SH-SY5Y (cell line): Measurements from ENCODE around the gene NBDY.

Source experiments
- GATA2 ChIP-seq: IDR thresholded peaks from 2 replicates; pipeline ENCODE4 v1.6.1; 2011; ENCODE audit warnings: mild to moderate bottlenecking, low read depth, low read length
- GATA3 ChIP-seq: IDR thresholded peaks from 2 replicates; pipeline ENCODE4 v1.6.1; 2011; ENCODE audit warnings: low read depth, mild to moderate bottlenecking, low read length, moderate library complexity

The NBDY gene

GRCh38 chrX:56796641-56797395, 67.8 kb downstream of the NBDY start:
- no peak for TF ChIP-seq GATA2
- TF ChIP-seq GATA3, result no peak

- TF ChIP-seq GATA3 (no peak), GATA2 (no peak)
Measured at GRCh38 chrX:56797574-56798338, 68.7 kb downstream of the NBDY start.

GRCh38 chrX:56798339-56798711, 69.3 kb downstream of the NBDY start:
- TF ChIP-seq GATA3, result no peak
- no peak for TF ChIP-seq GATA2

- TF ChIP-seq GATA3 (no peak), GATA2 (no peak)
Measured at GRCh38 chrX:56798866-56799758, 70.1 kb downstream of the NBDY start.

- no peak for TF ChIP-seq GATA3
- no peak for TF ChIP-seq GATA2
Measured at GRCh38 chrX:56800307-56800706, 71.3 kb downstream of the NBDY start.

- TF ChIP-seq GATA3, result no peak
- TF ChIP-seq GATA2, result no peak
Measured at GRCh38 chrX:56800801-56801200, 71.8 kb downstream of the NBDY start.

- no peak for TF ChIP-seq GATA2
- no peak for TF ChIP-seq GATA3
Measured at GRCh38 chrX:56802428-56802827, 73.4 kb downstream of the NBDY start.

GRCh38 chrX:56802921-56803849, 74.1 kb downstream of the NBDY start:
- TF ChIP-seq GATA2 (no peak), GATA3 (no peak)

GRCh38 chrX:56803850-56804681, 75.0 kb downstream of the NBDY start:
- TF ChIP-seq GATA3, result no peak
- TF ChIP-seq GATA2, result no peak

GRCh38 chrX:56804867-56805266, 75.8 kb downstream of the NBDY start:
- TF ChIP-seq GATA2, result no peak
- no peak for TF ChIP-seq GATA3

GRCh38 chrX:56805399-56805798, 76.4 kb downstream of the NBDY start:
- TF ChIP-seq GATA2 (no peak), GATA3 (no peak)

- TF ChIP-seq GATA3 (no peak), GATA2 (no peak)
Measured at GRCh38 chrX:56811599-56811998, 82.6 kb downstream of the NBDY start.
